B cell (primary cell): ENCODE measurements around the gene SIGMAR1.

Experiments
- EZH2 ChIP-seq: IDR thresholded peaks from 2 replicates; pipeline ENCODE4 v1.6.1; 2012; ENCODE audit warnings: borderline replicate concordance, low read depth, mild to moderate bottlenecking, moderate library complexity, low read length; ENCODE audit not compliant: insufficient read depth, poor library complexity, severe bottlenecking
- TF ChIP-seq, protein P1 (sequence below): fragments of 200-600 bp; IDR thresholded peaks from one replicate; pipeline ENCODE4 v1.8.0; 2022; ENCODE audit warnings: antibody characterized with exemption, mild to moderate bottlenecking

DNA sequence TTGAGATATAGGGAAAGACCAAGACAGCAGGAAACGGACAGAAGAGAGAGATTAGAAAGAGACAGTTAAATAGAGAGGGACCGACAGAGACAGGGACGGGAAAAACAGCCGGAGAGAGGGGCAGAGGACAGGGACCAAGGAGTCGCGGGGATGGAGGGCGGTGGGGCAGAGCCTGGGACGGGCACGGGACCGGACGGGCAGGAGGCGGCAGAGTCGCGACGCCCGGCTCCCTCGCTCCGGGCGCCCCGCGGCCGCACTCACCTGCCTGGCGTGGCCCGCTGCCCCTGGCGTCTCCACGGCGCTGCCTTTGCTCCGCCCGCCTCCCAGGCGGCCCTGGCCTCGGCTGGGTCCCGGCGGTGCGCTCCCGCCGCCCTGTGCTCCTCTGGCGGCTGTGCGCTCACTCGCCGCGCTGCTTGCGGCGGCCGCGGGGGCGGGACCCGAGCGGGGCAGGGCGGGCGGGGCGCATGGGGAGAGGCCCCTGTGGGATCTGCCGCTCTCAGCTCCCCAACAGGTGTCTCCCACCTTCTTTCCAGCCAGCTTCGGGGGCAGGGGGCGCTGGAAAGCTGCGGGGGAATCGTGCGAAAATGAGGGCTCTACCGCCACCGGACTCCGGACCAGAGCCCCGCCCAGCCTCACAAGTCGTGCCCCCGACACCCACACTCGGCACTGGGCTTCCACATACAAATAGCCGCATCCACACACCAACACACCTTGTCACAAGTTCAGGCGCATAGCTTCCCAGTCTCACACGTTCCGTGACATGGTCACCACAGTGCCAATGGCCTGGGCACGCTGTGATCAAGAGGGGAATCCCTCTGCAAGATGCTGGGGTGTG lies 8.7 kb downstream of the SIGMAR1 start, which contains the start of gene ARID3C:
- TF ChIP-seq, protein P1, sequence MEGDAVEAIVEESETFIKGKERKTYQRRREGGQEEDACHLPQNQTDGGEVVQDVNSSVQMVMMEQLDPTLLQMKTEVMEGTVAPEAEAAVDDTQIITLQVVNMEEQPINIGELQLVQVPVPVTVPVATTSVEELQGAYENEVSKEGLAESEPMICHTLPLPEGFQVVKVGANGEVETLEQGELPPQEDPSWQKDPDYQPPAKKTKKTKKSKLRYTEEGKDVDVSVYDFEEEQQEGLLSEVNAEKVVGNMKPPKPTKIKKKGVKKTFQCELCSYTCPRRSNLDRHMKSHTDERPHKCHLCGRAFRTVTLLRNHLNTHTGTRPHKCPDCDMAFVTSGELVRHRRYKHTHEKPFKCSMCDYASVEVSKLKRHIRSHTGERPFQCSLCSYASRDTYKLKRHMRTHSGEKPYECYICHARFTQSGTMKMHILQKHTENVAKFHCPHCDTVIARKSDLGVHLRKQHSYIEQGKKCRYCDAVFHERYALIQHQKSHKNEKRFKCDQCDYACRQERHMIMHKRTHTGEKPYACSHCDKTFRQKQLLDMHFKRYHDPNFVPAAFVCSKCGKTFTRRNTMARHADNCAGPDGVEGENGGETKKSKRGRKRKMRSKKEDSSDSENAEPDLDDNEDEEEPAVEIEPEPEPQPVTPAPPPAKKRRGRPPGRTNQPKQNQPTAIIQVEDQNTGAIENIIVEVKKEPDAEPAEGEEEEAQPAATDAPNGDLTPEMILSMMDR: no peak
- peak; percentile 15 for TF ChIP-seq EZH2
